Activated CD4-positive, alpha-beta memory T cell treated with anti-CD3 and anti-CD28 coated beads for 36 hours (primary cell): Measurements from ENCODE around the gene PRKCH. TPM values are rescaled to one million over a fixed set of nuclear protein-coding genes. Genes with fewer than 3 reads are reported as not detected.
"Not testable (repeated sequence)": the region's sequence is repeated elsewhere in the genome, so short reads cannot be mapped to it uniquely, and the experiment has no call there.

Source experiments
- CTCF ChIA-PET: fragments of 350-600 bp; sonication (Branson Sonifier 250); formaldehyde crosslinking; loops from one replicate; lab custom pipeline; 2021; ENCODE audit warnings: antibody characterized with exemption, inconsistent platforms; lab: Charles Lee
- POLR2A ChIA-PET: fragments of 350-600 bp; sonication (Branson Sonifier 250); formaldehyde crosslinking; loops from one replicate; lab custom pipeline; 2021; ENCODE audit warnings: antibody characterized with exemption; lab: Charles Lee
- DNase-seq: peaks from one replicate; pipeline ENCODE4 v3.0.0-alpha.2; 2020
- H3K27ac Mint-ChIP-seq: one replicate; pipeline ENCODE4 v1.8.0; 2021; ENCODE audit warnings: mixed read lengths
- H3K27me3 Mint-ChIP-seq: one replicate; pipeline ENCODE4 v1.8.0; 2021; ENCODE audit warnings: mixed read lengths
- H3K36me3 Mint-ChIP-seq: one replicate; pipeline ENCODE4 v1.8.0; 2021; ENCODE audit warnings: mixed read lengths
- H3K4me1 Mint-ChIP-seq: one replicate; pipeline ENCODE4 v1.8.0; 2021; ENCODE audit warnings: low read depth, mixed read lengths
- H3K4me3 Mint-ChIP-seq: one replicate; pipeline ENCODE4 v1.8.0; 2021; ENCODE audit warnings: mild to moderate bottlenecking, mixed read lengths
- H3K9me3 Mint-ChIP-seq: one replicate; pipeline ENCODE4 v1.8.0; 2021; ENCODE audit warnings: mixed read lengths
- intact Hi-C: fragments of 100-400 bp; cut with micrococcal nuclease; formaldehyde crosslinking; loops from one replicate; pipeline ENCODE4 v1.15.1; 2023
- total RNA-seq, 2 experiments: library from RNA; stranded (reverse); gene quantifications; one replicate each; pipeline ENCODE4 v1.2.3, GENCODE V29; 2021

Gene PRKCH
- total RNA-seq, 2 experiments from 2014 or later, result 142 to 147 TPM

DNA sequence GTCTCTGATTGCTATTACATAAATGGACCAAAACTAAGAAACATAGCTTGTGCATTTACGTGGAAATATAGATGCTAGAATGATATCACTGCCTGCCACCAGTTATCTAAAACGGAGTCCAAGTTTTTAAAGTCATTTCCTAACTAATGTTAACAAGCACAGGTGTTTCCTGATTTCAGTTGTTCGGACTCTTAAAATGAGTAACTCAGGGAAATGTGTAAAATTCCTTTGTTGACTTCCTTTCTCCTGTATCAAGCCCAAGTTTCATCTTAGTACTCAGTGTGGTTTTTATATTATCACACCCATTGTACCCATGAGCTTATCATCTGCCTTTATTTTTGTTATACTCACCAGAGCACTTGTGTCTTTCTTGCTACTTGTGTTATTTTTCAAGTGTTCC is 13.2 kb upstream of the PRKCH start:
- peaks cover 34% of the 10 kb centered on the region for H3K36me3 Mint-ChIP-seq
- no peak for DNase-seq
- ChIA-PET CTCF (interaction anchor here (1.5 to 1.9 kb wide), 2 partner anchors 10 to 28 kb away, joined by 5 read pairs; no protein-coding TSS in a partner anchor), POLR2A (no interaction called here)
- H3K27me3 Mint-ChIP-seq, result no peaks in the 10 kb centered on the region
- H3K4me3 Mint-ChIP-seq, result no peak overlapping the region
- peaks cover 39% of the 10 kb centered on the region for H3K9me3 Mint-ChIP-seq
- intact Hi-C loops, result no loop called here
- H3K27ac Mint-ChIP-seq, result no peak overlapping the region
- H3K4me1 Mint-ChIP-seq, result peaks cover 7% of the 10 kb centered on the region

DNA sequence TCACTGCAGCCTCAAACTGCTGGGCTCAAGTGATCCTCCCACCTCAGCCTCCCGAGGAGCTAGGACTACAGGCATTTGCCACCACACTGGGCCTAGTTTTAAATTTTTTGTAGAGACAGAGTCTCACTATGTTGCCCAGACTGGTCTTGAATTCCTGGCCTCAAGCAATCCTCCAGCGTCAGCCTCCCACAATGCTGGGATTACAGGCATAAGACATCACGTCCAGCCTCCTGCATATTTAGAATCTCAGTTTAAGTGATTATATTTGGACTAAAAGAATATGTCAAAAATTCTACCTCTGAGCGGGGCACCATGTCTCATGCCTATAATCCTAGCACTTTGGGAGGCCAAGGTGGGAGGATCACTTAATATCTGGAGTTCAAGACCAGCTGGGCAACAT is 12.7 kb upstream of the PRKCH start:
- Mint-ChIP-seq H3K9me3 (peaks cover 42% of the 10 kb centered on the region), H3K36me3 (peaks cover 34% of the 10 kb centered on the region)
- DNase-seq, H3K4me1 Mint-ChIP-seq, H3K4me3 Mint-ChIP-seq, H3K27ac Mint-ChIP-seq, intact Hi-C loops, POLR2A ChIA-PET, H3K27me3 Mint-ChIP-seq: not testable (repeated sequence)
- CTCF ChIA-PET, result interaction anchor here (1.5 kb wide), 1 partner anchor 11 kb away, joined by 5 read pairs; no protein-coding TSS in a partner anchor

DNA sequence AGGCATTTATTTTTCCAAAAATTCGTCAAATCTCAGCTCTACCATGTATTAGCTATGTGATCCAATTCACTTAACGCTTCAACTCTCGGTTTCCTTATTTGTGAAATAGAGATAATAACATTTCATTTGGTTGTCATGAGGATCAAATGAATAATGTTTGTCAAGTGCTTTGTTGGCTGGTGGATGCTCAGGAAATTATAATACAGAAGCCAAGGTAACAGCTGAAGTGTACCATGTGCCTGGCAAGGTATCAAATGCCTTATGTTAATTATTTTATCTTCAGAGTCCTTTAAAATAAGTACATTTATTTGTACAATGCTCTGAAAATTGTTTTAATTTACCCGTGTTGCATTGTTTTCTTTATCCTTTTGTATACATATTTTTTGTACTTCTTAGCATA is 6.1 kb upstream of the PRKCH start:
- Mint-ChIP-seq H3K4me1 (no peaks in the 10 kb centered on the region), H3K27me3 (no peaks in the 10 kb centered on the region), H3K4me3 (no peak overlapping the region), H3K36me3 (peaks cover 12% of the 10 kb centered on the region), H3K9me3 (peaks cover 29% of the 10 kb centered on the region), H3K27ac (no peak overlapping the region)
- intact Hi-C loops, result no loop called here
- ChIA-PET POLR2A (no interaction called here), CTCF (interaction anchor here (0.7 to 1.1 kb wide), 2 partner anchors 39 to 85 kb away, joined by 3 to 4 read pairs; no protein-coding TSS in a partner anchor)
- no peak for DNase-seq

DNA sequence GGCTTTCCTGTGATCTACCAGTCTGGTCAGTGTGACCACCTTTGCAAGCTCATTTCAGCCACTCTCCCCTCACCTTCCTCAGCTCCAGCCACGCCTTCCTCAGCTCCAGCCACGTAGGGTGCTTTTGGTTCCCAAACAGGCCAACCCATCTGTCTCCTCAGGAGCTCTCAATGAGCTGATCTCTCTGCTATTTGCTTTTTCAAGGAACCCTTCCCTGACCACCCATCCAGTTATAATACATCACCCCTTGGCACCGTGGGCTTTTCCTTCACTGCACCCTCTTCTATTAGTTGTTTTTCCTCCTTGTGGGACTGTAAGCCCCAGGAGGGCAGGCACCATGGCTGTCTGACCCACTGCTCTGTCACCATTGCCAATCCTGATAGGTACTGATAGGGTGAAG is 2.3 kb upstream of the PRKCH start:
- DNase-seq, result no peak
- Mint-ChIP-seq H3K4me3 (no peak overlapping the region), H3K36me3 (peaks cover 21% of the 10 kb centered on the region), H3K4me1 (peaks cover 4% of the 10 kb centered on the region), H3K27ac (no peak overlapping the region), H3K27me3 (no peaks in the 10 kb centered on the region), H3K9me3 (peaks cover 5% of the 10 kb centered on the region)
- ChIA-PET POLR2A (interaction anchor here (1.1 kb wide), 1 partner anchor 25 kb away, joined by 4 read pairs; no protein-coding TSS in a partner anchor), CTCF (interaction anchor here (1.7 kb wide), 1 partner anchor 21 kb away, joined by 4 read pairs; no protein-coding TSS in a partner anchor)
- intact Hi-C loops, result no loop called here

GRCh38 chr14:61319706-61320105 is 1.7 kb upstream of the PRKCH start:
- CTCF ChIA-PET, result interaction anchor here (1.7 kb wide), 1 partner anchor 22 kb away, joined by 4 read pairs; no protein-coding TSS in a partner anchor
- Mint-ChIP-seq H3K4me1 (peaks cover 6% of the 10 kb centered on the region), H3K27ac (no peak overlapping the region), H3K36me3 (peaks cover 21% of the 10 kb centered on the region), H3K4me3 (no peak overlapping the region), H3K27me3 (no peaks in the 10 kb centered on the region), H3K9me3 (peaks cover 1% of the 10 kb centered on the region)
- no peak for DNase-seq
- POLR2A ChIA-PET, result interaction anchor here (1.1 kb wide), 1 partner anchor 24 kb away, joined by 4 read pairs; no protein-coding TSS in a partner anchor
- intact Hi-C loops, result loop anchor here (2.0 kb wide), 1 partner anchor 23 kb away; no protein-coding TSS in a partner anchor

GRCh38 chr14:61320170-61320569 is 1.2 kb upstream of the PRKCH start:
- Mint-ChIP-seq H3K4me1 (peaks cover 10% of the 10 kb centered on the region), H3K4me3 (peak overlapping the region; percentile 51), H3K36me3 (peaks cover 24% of the 10 kb centered on the region)
- intact Hi-C loops, result loop anchor here (2.0 kb wide), 1 partner anchor 23 kb away; no protein-coding TSS in a partner anchor
- H3K9me3 Mint-ChIP-seq, H3K27ac Mint-ChIP-seq, H3K27me3 Mint-ChIP-seq, DNase-seq: not testable (repeated sequence)
- POLR2A ChIA-PET, result interaction anchor here (1.1 to 3.8 kb wide), 2 partner anchors 24 to 131 kb away, joined by 4 to 23 read pairs; no protein-coding TSS in a partner anchor
- CTCF ChIA-PET, result interaction anchor here (1.0 to 1.7 kb wide), 2 partner anchors 22 to 65 kb away, joined by 3 to 4 read pairs; no protein-coding TSS in a partner anchor

- peaks cover 30% of the 10 kb centered on the region for H3K36me3 Mint-ChIP-seq
- no peaks in the 10 kb centered on the region for H3K27me3 Mint-ChIP-seq
- no peaks in the 10 kb centered on the region for H3K9me3 Mint-ChIP-seq
- H3K4me3 Mint-ChIP-seq, result peak overlapping the region; percentile 51
- no peak overlapping the region for H3K27ac Mint-ChIP-seq
- CTCF ChIA-PET, result interaction anchor here (0.6 to 1.8 kb wide), 12 partner anchors 10 to 157 kb away, joined by 3 to 7 read pairs (median 3); partner anchors contain the start of gene TMEM30B
- intact Hi-C loops, result loop anchor here (2.0 kb wide), 1 partner anchor 24 kb away; no protein-coding TSS in a partner anchor
- no peak for DNase-seq
- peaks cover 18% of the 10 kb centered on the region for H3K4me1 Mint-ChIP-seq
- POLR2A ChIA-PET, result interaction anchor here (1.0 to 5.2 kb wide), 8 partner anchors 12 to 374 kb away, joined by 3 to 67 read pairs (median 8); partner anchors contain the start of gene HIF1A
Observed at GRCh38 chr14:61320806-61321384, 484 bp upstream of the PRKCH start.

DNA sequence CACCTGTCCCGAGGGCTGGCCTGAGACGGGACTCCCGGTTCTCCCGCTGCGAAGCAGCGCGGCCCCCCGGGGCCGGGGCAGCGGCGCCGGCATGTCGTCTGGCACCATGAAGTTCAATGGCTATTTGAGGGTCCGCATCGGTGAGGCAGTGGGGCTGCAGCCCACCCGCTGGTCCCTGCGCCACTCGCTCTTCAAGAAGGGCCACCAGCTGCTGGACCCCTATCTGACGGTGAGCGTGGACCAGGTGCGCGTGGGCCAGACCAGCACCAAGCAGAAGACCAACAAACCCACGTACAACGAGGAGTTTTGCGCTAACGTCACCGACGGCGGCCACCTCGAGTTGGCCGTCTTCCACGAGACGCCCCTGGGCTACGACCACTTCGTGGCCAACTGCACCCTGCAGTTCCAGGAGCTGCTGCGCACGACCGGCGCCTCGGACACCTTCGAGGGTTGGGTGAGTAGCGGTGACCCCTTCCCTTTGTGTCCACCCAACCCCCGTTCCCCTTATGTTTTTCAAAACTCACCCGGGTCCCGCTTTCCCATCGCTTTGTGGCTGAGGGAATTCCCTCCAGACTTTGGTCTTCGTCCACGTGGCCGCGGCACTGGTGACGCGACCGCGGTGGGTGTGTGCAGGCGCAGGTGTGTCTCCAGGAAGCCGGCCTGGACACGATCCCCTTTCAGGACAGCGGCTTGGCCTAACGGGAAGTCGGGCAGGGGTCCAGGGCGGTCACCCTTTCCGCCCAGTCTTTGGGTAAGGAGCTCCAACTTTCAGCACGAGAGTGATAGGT is 826 bp downstream of the PRKCH start:
- peak; percentile 54 for DNase-seq
- peak overlapping the region; percentile 99 for H3K4me3 Mint-ChIP-seq
- H3K27me3 Mint-ChIP-seq, result no peaks in the 10 kb centered on the region
- ChIA-PET POLR2A (interaction anchor here (0.9 to 5.2 kb wide), 20 partner anchors 11 to 382 kb away, joined by 3 to 67 read pairs (median 4); partner anchors contain the start of genes HIF1A and TMEM30B), CTCF (interaction anchor here (0.6 to 2.0 kb wide), 19 partner anchors 8 to 274 kb away, joined by 3 to 11 read pairs (median 3); partner anchors contain the start of gene TMEM30B)
- no peaks in the 10 kb centered on the region for H3K9me3 Mint-ChIP-seq
- intact Hi-C loops, result no loop called here
- peak overlapping the region; percentile 93 for H3K27ac Mint-ChIP-seq
- peaks cover 30% of the 10 kb centered on the region for H3K4me1 Mint-ChIP-seq
- H3K36me3 Mint-ChIP-seq, result peaks cover 40% of the 10 kb centered on the region

DNA sequence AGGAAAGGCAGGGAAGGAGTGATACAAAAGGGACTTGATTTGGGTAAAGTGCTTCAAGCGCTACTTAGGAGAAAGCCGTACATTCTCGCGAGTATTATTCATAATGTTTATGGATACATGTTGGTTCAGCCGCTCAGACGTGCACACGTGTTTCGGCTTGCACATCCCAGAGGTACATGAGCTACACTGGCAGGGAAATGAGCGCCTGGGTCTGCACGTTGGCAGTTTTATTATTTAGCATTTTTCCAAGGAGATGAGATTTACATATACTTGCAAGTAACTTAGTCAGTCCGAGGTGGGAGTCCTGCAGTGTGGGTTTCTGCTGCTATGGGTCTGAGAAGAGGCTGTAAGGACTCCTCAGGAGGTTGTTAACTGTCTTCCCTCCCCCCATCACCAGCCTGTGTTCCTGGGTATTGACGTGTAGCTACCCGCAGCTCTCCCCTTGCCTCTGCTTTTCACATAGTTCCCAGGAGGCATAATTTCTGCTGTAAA is 1.5 kb downstream of the PRKCH start:
- H3K4me1 Mint-ChIP-seq, result peaks cover 34% of the 10 kb centered on the region
- CTCF ChIA-PET, result interaction anchor here (0.6 to 2.0 kb wide), 13 partner anchors 9 to 273 kb away, joined by 3 to 11 read pairs (median 3); no protein-coding TSS in a partner anchor
- H3K27ac Mint-ChIP-seq, result peak overlapping the region; percentile 93
- no peaks in the 10 kb centered on the region for H3K27me3 Mint-ChIP-seq
- H3K4me3 Mint-ChIP-seq, result peak overlapping the region; percentile 99
- peak; percentile 63 for DNase-seq
- no peaks in the 10 kb centered on the region for H3K9me3 Mint-ChIP-seq
- intact Hi-C loops, result loop anchor here (1.0 kb wide), 2 partner anchors 9 to 62 kb away; no protein-coding TSS in a partner anchor
- POLR2A ChIA-PET, result interaction anchor here (0.9 to 5.2 kb wide), 18 partner anchors 10 to 381 kb away, joined by 3 to 67 read pairs (median 6); partner anchors contain the start of genes HIF1A and TMEM30B
- peaks cover 43% of the 10 kb centered on the region for H3K36me3 Mint-ChIP-seq

DNA sequence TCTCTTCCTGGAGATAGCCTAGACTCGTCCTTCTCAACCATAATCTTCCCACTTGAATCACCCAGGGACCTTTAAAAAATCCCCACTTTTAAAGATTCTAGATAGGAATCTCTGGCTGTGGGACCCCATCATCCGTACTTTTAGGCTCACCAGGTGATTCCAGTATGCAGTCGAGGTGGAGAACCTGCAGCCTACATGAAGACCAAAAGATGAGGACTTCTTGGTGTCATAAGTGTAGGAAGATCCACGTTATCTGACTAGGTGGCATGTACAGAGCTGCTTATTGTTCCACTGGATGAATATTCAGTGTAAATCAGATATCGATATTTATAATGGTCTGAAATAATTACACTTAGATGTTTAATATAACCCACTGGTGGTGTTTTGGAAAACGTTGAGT is 2.6 kb downstream of the PRKCH start:
- intact Hi-C loops, result loop anchor here (1.0 kb wide), 2 partner anchors 8 to 61 kb away; no protein-coding TSS in a partner anchor
- Mint-ChIP-seq H3K27ac (peak overlapping the region; percentile 93), H3K27me3 (no peaks in the 10 kb centered on the region), H3K9me3 (no peaks in the 10 kb centered on the region), H3K36me3 (peaks cover 47% of the 10 kb centered on the region), H3K4me1 (peaks cover 43% of the 10 kb centered on the region), H3K4me3 (peak overlapping the region; percentile 99)
- DNase-seq, result no peak
- ChIA-PET CTCF (interaction anchor here (1.9 kb wide), 1 partner anchor 8 kb away, joined by 11 read pairs; no protein-coding TSS in a partner anchor), POLR2A (interaction anchor here (0.9 to 5.2 kb wide), 12 partner anchors 9 to 374 kb away, joined by 3 to 67 read pairs (median 6); partner anchors contain the start of genes HIF1A and TMEM30B)

GRCh38 chr14:61325166-61325565 is 3.8 kb downstream of the PRKCH start:
- Mint-ChIP-seq H3K4me1 (peaks cover 53% of the 10 kb centered on the region), H3K36me3 (peaks cover 54% of the 10 kb centered on the region), H3K4me3 (peak overlapping the region; percentile 99), H3K9me3 (no peaks in the 10 kb centered on the region), H3K27ac (peak overlapping the region; percentile 93), H3K27me3 (no peaks in the 10 kb centered on the region)
- POLR2A ChIA-PET, result interaction anchor here (0.7 to 5.2 kb wide), 3 partner anchors 8 to 148 kb away, joined by 3 to 67 read pairs (median 3); no protein-coding TSS in a partner anchor
- DNase-seq, result no peak
- CTCF ChIA-PET, result no interaction called here
- intact Hi-C loops, result loop anchor here (1.0 to 5.0 kb wide), 4 partner anchors 11 to 202 kb away; no protein-coding TSS in a partner anchor
